Type B pancreatic cell (in vitro differentiated cells): ENCODE measurements around the gene ANKRD28. TPM values are rescaled to one million over a fixed set of nuclear protein-coding genes. Genes with fewer than 3 reads are reported as not detected.

Experiments
- DNase-seq: peaks from one replicate; pipeline ENCODE4 v3.0.0; 2021; ENCODE audit warnings: mixed read lengths; ENCODE audit not compliant: unreplicated experiment; ENCODE audit errors: extremely low spot score
- H3K27ac Mint-ChIP-seq: 2 replicates; pipeline ENCODE4 v1.8.0; 2021; ENCODE audit warnings: mild to moderate bottlenecking, mixed read lengths
- H3K27me3 Mint-ChIP-seq: 2 replicates; pipeline ENCODE4 v1.8.0; 2021; ENCODE audit warnings: mixed read lengths
- H3K36me3 Mint-ChIP-seq: 2 replicates; pipeline ENCODE4 v1.8.0; 2021; ENCODE audit warnings: mixed read lengths
- H3K4me1 Mint-ChIP-seq: one replicate; pipeline ENCODE4 v1.8.0; 2021; ENCODE audit warnings: mixed read lengths; ENCODE audit not compliant: unreplicated experiment
- H3K4me3 Mint-ChIP-seq: 2 replicates; pipeline ENCODE4 v1.8.0; 2021; ENCODE audit warnings: mild to moderate bottlenecking, mixed read lengths
- H3K9me3 Mint-ChIP-seq: 2 replicates; pipeline ENCODE4 v1.8.0; 2021; ENCODE audit warnings: mixed read lengths
- CTCF ChIP-seq: fragments of 200-600 bp; sonication (generic); conservative IDR thresholded peaks from 2 replicates; pipeline ENCODE4 v1.5.0; 2021; ENCODE audit warnings: antibody characterized with exemption, mild to moderate bottlenecking
- total RNA-seq: library from RNA; stranded (reverse); gene quantifications from 2 replicates; pipeline ENCODE4 v1.2.1, GENCODE V29; 2021; ENCODE audit warnings: low replicate concordance

ANKRD28 gene
- total RNA-seq, 1 donor from 2014 or later: 44.3 TPM

GRCh38 chr3:15801298-15801697, 3.5 kb upstream of the ANKRD28 start:
- H3K9me3 Mint-ChIP-seq: no peaks in the 10 kb centered on the region
- no peak for DNase-seq
- H3K36me3 Mint-ChIP-seq: peaks cover 12% of the 10 kb centered on the region
- no peaks in the 10 kb centered on the region for H3K27me3 Mint-ChIP-seq
- H3K27ac Mint-ChIP-seq: no peak overlapping the region
- no peak overlapping the region for H3K4me3 Mint-ChIP-seq
- TF ChIP-seq CTCF: no peak
- H3K4me1 Mint-ChIP-seq: peaks cover 40% of the 10 kb centered on the region

GRCh38 chr3:15800780-15801179, 3.0 kb upstream of the ANKRD28 start:
- TF ChIP-seq CTCF: no peak
- Mint-ChIP-seq H3K27me3 (no peaks in the 10 kb centered on the region), H3K9me3 (no peaks in the 10 kb centered on the region), H3K4me3 (no peak overlapping the region), H3K36me3 (peaks cover 12% of the 10 kb centered on the region), H3K4me1 (peaks cover 42% of the 10 kb centered on the region), H3K27ac (no peak overlapping the region)
- no peak for DNase-seq

- H3K4me3 Mint-ChIP-seq: no peak overlapping the region
- peaks cover 12% of the 10 kb centered on the region for H3K36me3 Mint-ChIP-seq
- H3K27me3 Mint-ChIP-seq: no peaks in the 10 kb centered on the region
- no peak for TF ChIP-seq CTCF
- H3K27ac Mint-ChIP-seq: no peak overlapping the region
- H3K4me1 Mint-ChIP-seq: peaks cover 46% of the 10 kb centered on the region
- DNase-seq: no peak
- no peaks in the 10 kb centered on the region for H3K9me3 Mint-ChIP-seq
Measured at GRCh38 chr3:15800327-15800726, 2.5 kb upstream of the ANKRD28 start.

- H3K36me3 Mint-ChIP-seq: peaks cover 8% of the 10 kb centered on the region
- H3K27me3 Mint-ChIP-seq: no peaks in the 10 kb centered on the region
- peak overlapping the region; percentile 57 for H3K4me3 Mint-ChIP-seq
- H3K27ac Mint-ChIP-seq: no peak overlapping the region
- DNase-seq: no peak
- peaks cover 45% of the 10 kb centered on the region for H3K4me1 Mint-ChIP-seq
- TF ChIP-seq CTCF: no peak
- H3K9me3 Mint-ChIP-seq: no peaks in the 10 kb centered on the region
Measured at GRCh38 chr3:15798533-15799245, 910 bp upstream of the ANKRD28 start.

- DNase-seq: no peak
Measured at GRCh38 chr3:15796771-15797641, 773 bp downstream of the ANKRD28 start.

More at GRCh38 chr3:15796771-15797641, 773 bp downstream of the ANKRD28 start:
- Mint-ChIP-seq H3K36me3 (peaks cover 5% of the 10 kb centered on the region), H3K9me3 (no peaks in the 10 kb centered on the region), H3K27me3 (no peaks in the 10 kb centered on the region), H3K4me1 (peaks cover 45% of the 10 kb centered on the region), H3K4me3 (peak overlapping the region; percentile 85), H3K27ac (peak overlapping the region; percentile 82)
- no peak for TF ChIP-seq CTCF
